SW 1271 (cell line): ENCODE results near the gene ABHD17B.
"Not testable (repeated sequence)": the region's sequence is repeated elsewhere in the genome, so short reads cannot be mapped to it uniquely, and the experiment has no call there.

Experiments used
- DNase-seq, 2 experiments: peaks; one replicate each; lab custom pipeline; 2025; lab: John Stamatoyannopoulos, UW

Gene ABHD17B

GRCh38 chr9:71915495-71915894, 4.5 kb upstream of the ABHD17B start:
- DNase-seq = no peak

GRCh38 chr9:71911908-71912335, 929 bp upstream of the ABHD17B start:
- no peak for DNase-seq

- no peak for DNase-seq
Observed at GRCh38 chr9:71910650-71911060, 338 bp downstream of the ABHD17B start.

GRCh38 chr9:71909887-71910649, 925 bp downstream of the ABHD17B start:
- peak in 1 of 2 experiments; percentile 31 for DNase-seq

- no peak for DNase-seq
Observed at GRCh38 chr9:71908825-71909224, 2.2 kb downstream of the ABHD17B start.

- no peak for DNase-seq
Observed at GRCh38 chr9:71904076-71904475, 6.9 kb downstream of the ABHD17B start.

GRCh38 chr9:71901695-71902597, 9.0 kb downstream of the ABHD17B start:
- no peak for DNase-seq

- DNase-seq = not testable (repeated sequence)
Observed at GRCh38 chr9:71898756-71899155, 12.2 kb downstream of the ABHD17B start.

GRCh38 chr9:71897577-71897976, 13.4 kb downstream of the ABHD17B start:
- no peak for DNase-seq

- DNase-seq = no peak
Observed at GRCh38 chr9:71896761-71897160, 14.2 kb downstream of the ABHD17B start.

GRCh38 chr9:71895955-71896354, 15.0 kb downstream of the ABHD17B start:
- DNase-seq = no peak

- no peak for DNase-seq
Observed at GRCh38 chr9:71895117-71895516, 15.9 kb downstream of the ABHD17B start.

- DNase-seq = no peak
Observed at GRCh38 chr9:71891557-71892189, 19.3 kb downstream of the ABHD17B start.

- DNase-seq = no peak
Observed at GRCh38 chr9:71890042-71890679, 20.8 kb downstream of the ABHD17B start.

- DNase-seq = no peak
Observed at GRCh38 chr9:71887362-71887761, 23.6 kb downstream of the ABHD17B start.

GRCh38 chr9:71886541-71886940, 24.5 kb downstream of the ABHD17B start:
- no peak for DNase-seq

- DNase-seq = no peak
Observed at GRCh38 chr9:71886015-71886414, 25.0 kb downstream of the ABHD17B start.

- DNase-seq = no peak
Observed at GRCh38 chr9:71885467-71885866, 25.5 kb downstream of the ABHD17B start.

- DNase-seq = no peak
Observed at GRCh38 chr9:71884005-71884404, 27.0 kb downstream of the ABHD17B start.

- DNase-seq = no peak
Observed at GRCh38 chr9:71879644-71880174, 31.3 kb downstream of the ABHD17B start.

- DNase-seq = no peak
Observed at GRCh38 chr9:71878327-71879274, 32.4 kb downstream of the ABHD17B start.
